CD4-positive, alpha-beta T cell treated with Interleukin-12 subunit alpha and Interleukin-12 subunit beta, for 1 hour (primary cell): Measurements from ENCODE around the gene CRY1.
"Not testable (repeated sequence)": the region's sequence is repeated elsewhere in the genome, so short reads cannot be mapped to it uniquely, and the experiment has no call there.

ENCODE experiments used
- DNase-seq: peaks from one replicate; pipeline ENCODE4 v3.0.0-alpha.2; 2020

CRY1 gene

GRCh38 chr12:107058190-107058589 lies 35.2 kb downstream of the CRY1 start:
- DNase-seq: no peak

GRCh38 chr12:107057071-107057834 lies 36.1 kb downstream of the CRY1 start:
- no peak for DNase-seq

- no peak for DNase-seq
These were observed 39.6 kb downstream of the CRY1 start for GRCh38 chr12:107053709-107054108.

GRCh38 chr12:107045186-107045585 lies 48.2 kb downstream of the CRY1 start:
- DNase-seq: no peak

- no peak for DNase-seq
These were observed 50.5 kb downstream of the CRY1 start for GRCh38 chr12:107042801-107043200.

- no peak for DNase-seq
These were observed 57.6 kb downstream of the CRY1 start for GRCh38 chr12:107035733-107036132.

GRCh38 chr12:107033758-107034739 lies 59.3 kb downstream of the CRY1 start:
- no peak for DNase-seq

GRCh38 chr12:107032266-107032665 lies 61.1 kb downstream of the CRY1 start:
- no peak for DNase-seq

- no peak for DNase-seq
These were observed 62.3 kb downstream of the CRY1 start for GRCh38 chr12:107031061-107031460.

- DNase-seq: no peak
These were observed 64.3 kb downstream of the CRY1 start for GRCh38 chr12:107029081-107029480.

GRCh38 chr12:107027636-107028053 lies 65.7 kb downstream of the CRY1 start:
- DNase-seq: peak; percentile 82

GRCh38 chr12:107026806-107027635 lies 66.3 kb downstream of the CRY1 start:
- peak; percentile 14 for DNase-seq

- not testable (repeated sequence) for DNase-seq
These were observed 67.0 kb downstream of the CRY1 start for GRCh38 chr12:107026356-107026755.

GRCh38 chr12:107025671-107026070 lies 67.7 kb downstream of the CRY1 start:
- DNase-seq: no peak

- no peak for DNase-seq
These were observed 73.8 kb downstream of the CRY1 start for GRCh38 chr12:107019546-107019945.

GRCh38 chr12:107017042-107017441 lies 76.3 kb downstream of the CRY1 start:
- DNase-seq: no peak

GRCh38 chr12:107014055-107014454 lies 79.3 kb downstream of the CRY1 start:
- DNase-seq: peak; percentile 53

GRCh38 chr12:107012736-107013425 lies 80.5 kb downstream of the CRY1 start:
- no peak for DNase-seq

GRCh38 chr12:107011519-107011918 lies 81.8 kb downstream of the CRY1 start:
- no peak for DNase-seq

- no peak for DNase-seq
These were observed 85.9 kb downstream of the CRY1 start for GRCh38 chr12:107007411-107007810.

GRCh38 chr12:107002665-107003064 lies 90.7 kb downstream of the CRY1 start:
- DNase-seq: not testable (repeated sequence)

- no peak for DNase-seq
These were observed 93.9 kb downstream of the CRY1 start for GRCh38 chr12:106999446-106999845.
